Right renal cortex interstitium (tissue), 3 donors: Measurements from ENCODE around the gene RAB43. TPM values are rescaled to one million over a fixed set of nuclear protein-coding genes. Genes with fewer than 3 reads are reported as not detected.

Experiments
- DNase-seq, 3 donors: peaks; one replicate each; pipeline ENCODE4 v3.0.0-alpha.2; 2013; ENCODE audit warnings: low read depth in 3 of 3, low spot score in 2 of 3
- polyA plus RNA-seq, 3 donors: library from polyadenylated mRNA; unstranded; fragments of 120-200 nt; gene quantifications; one replicate each; pipeline ENCODE4 v1.2.1, GENCODE V29; 2013; ENCODE audit not compliant: insufficient read length in 3 of 3

The RAB43 gene
- polyA plus RNA-seq, 3 donors: 4.0 to 5.6 (median 5.3) TPM

- DNase-seq: no peak
Measured at GRCh38 chr3:129040579-129041300, 80.9 kb downstream of the RAB43 start.

- no peak for DNase-seq
Measured at GRCh38 chr3:129040039-129040336, 81.6 kb downstream of the RAB43 start.

GRCh38 chr3:129039271-129040038 is 82.1 kb downstream of the RAB43 start:
- no peak for DNase-seq

GRCh38 chr3:129038121-129038855 is 83.3 kb downstream of the RAB43 start:
- no peak for DNase-seq

Other genes with a start within 250 kb of the RAB43 start
- gene ACAD9, start 242.2 kb downstream of the RAB43 start, polyA plus RNA-seq: 10 to 100 TPM; 28.4 to 35.7 (median 34.5) TPM
- gene CFAP92, start 127.7 kb downstream of the RAB43 start, polyA plus RNA-seq: 1 to 10 TPM; 1.1 to 1.8 (median 1.2) TPM
- 1 to 10 TPM; 2.2 to 3.0 (median 2.3) TPM for gene EFCC1, start 120.5 kb downstream of the RAB43 start, polyA plus RNA-seq
- gene GP9, start 61.0 kb downstream of the RAB43 start, polyA plus RNA-seq: 1 to 10 TPM in 1 of 3 donors, under 1 TPM in 2; 0.89 to 2.2 (median 0.92) TPM
- 10 to 100 TPM; 55.2 to 57.5 (median 57.3) TPM for gene ISY1, start 39.3 kb upstream of the RAB43 start, polyA plus RNA-seq
- 100 to 1,000 TPM; 448 to 471 (median 458) TPM for gene CNBP, start 62.1 kb upstream of the RAB43 start, polyA plus RNA-seq
- gene COPG1, start 127.8 kb upstream of the RAB43 start, polyA plus RNA-seq: 100 to 1,000 TPM; 166 to 167 (median 166) TPM
- gene HMCES, start 157.1 kb upstream of the RAB43 start, polyA plus RNA-seq: 10 to 100 TPM; 55.2 to 61.5 (median 56.9) TPM